Measurements from ENCODE around the gene ADGRL2.

The ADGRL2 gene

DNA sequence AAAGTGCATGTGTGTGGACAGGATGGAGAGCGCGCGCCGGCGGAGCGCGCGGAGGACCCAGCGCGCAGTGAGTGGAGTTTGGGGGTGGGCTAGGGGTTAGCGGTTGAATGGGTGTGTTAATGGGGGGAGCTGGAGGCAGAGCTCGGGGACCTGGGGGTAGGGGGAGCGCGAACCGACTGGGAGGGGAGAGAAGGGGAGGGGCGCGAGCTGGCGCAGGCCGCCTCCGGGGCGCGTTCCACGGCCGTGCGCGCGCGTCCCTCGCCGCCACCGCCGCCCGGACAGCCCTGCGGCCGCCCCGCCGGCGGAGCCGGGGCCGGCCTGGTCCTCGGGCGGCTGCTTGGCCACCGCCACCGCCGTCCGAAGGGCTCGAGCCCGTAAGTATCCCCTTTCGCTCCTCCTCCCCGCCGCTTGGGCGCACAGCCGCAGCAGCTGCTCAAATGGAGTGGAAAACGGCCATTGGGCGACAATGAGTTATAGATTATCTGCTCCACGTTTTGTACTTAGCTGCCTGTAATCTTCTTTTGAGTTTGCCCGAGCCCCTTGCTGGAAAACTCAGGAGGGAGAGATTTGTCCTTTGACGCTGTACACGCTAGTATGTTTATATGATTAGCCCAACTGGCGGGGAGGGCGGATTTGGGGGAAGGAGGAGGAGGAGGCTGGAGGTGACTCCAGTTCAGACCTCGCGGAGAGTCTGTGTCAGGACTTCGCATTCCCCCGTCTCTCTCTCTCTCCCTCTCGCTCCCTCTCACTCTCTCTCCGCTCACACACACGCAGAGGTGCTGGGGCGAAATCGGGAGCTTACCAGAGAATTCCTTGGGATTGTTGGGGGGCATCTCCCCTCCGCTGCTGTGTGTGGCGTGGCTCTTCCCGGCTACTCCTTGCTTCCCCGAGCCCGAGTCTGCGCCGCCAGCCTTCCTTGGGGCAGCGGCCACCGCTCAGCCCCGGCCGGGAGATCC lies at the start of gene ADGRL2:
TSS of gene ADGRL2 (plus strand) at position 240 of the 956 bp plus-strand sequence. CDS start 36,051 bp downstream, outside the sequence.
- no peak for DNase-seq

DNA sequence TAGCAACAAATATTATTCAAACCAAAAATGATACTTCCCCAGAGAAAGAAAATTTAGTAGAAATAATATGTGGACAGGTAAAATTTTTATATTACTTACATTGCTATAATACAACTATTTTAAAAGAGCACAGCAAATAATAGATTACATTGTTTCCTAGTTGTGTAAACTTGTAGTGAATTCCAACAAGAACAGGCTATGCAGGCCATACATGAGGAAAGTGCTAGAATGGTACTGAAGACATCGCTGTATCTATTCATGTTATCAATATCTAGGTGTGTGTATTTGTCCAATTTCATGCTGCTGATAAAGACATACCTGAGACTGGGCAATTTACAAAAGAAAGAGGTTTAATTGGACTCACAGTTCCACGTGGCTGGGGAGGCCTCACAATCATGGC lies 47.9 kb upstream of the ADGRL2 start:
- DNase-seq: no peak

- DNase-seq: no peak
Observed at GRCh38 chr1:81754424-81754823, 46.3 kb upstream of the ADGRL2 start.

DNA sequence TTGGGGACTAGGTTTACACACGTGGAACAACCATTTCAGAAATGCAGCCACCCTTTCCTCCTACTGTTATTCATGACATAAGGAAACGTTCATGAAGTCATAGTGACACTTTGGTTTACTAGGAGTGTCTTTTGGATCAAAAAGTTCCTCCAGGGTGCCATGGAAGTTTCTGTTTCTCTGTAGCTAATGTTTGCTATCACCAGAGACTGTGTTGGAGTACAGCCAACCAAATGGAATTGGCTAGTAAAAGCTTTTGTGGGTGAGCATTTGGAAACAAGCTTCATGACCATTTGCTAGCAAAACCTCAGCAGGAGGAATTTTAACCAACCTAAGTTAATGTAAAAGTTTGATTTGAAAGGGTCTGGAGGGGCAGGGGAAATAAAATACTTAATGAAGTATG lies 43.9 kb upstream of the ADGRL2 start:
- no peak for DNase-seq

GRCh38 chr1:81757398-81758020 lies 43.2 kb upstream of the ADGRL2 start:
- DNase-seq: no peak

- no peak for DNase-seq
Observed at GRCh38 chr1:81758181-81758580, 42.6 kb upstream of the ADGRL2 start.

DNA sequence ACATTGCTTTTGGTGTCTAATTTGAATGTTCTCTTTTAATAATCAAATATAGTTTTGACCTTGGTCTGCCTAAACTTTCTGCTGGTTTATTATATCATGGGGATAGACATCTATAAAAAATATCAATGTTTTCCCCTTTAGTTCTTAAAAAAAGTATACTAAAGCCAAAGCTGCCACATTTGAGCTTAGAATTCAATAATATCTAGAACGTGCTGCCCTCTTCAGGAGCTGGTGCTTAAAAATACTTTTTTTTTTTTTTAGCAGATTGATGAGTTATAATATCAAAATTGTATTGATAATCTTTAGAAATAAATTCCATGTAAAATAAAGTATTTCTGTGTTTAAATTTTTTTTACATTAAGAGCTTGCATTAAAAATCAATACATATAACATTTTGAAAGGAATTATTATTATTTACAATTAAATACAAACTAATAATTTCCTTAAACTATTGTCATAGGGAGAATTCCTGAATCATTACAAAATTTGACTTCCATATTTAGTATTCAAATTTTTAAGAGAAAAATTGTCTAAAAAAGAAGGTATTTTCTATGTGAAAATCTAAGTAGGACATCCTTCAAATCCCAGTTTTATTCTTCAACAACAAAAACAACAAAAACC lies 40.1 kb upstream of the ADGRL2 start:
- no peak for DNase-seq

- DNase-seq: no peak
Observed at GRCh38 chr1:81775510-81775909, 25.2 kb upstream of the ADGRL2 start.

- no peak for DNase-seq
Observed at GRCh38 chr1:81780705-81781454, 19.9 kb upstream of the ADGRL2 start.

GRCh38 chr1:81781749-81782148 lies 19.0 kb upstream of the ADGRL2 start:
- DNase-seq: no peak

DNA sequence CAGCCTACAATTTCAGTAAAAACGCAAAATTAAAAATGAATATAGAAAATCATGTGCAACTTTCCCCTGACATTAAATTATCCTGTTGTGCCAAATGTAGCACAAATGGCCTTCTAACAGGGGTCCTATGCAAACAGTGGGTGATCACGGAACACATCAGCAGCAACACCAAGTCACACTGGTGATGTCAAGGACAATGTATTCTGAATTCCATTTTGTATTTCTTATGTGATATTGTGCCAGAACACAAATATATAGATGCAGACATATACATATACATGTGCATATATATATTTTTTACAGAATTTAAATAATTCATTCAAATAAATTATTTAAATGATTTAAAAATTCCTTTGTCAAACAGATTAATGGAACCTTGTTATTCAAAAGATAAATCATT lies 8.6 kb upstream of the ADGRL2 start:
- no peak for DNase-seq

- DNase-seq: no peak
Observed at GRCh38 chr1:81797701-81798100, 3.0 kb upstream of the ADGRL2 start.

- no peak for DNase-seq
Observed at GRCh38 chr1:81799939-81800694, 617 bp upstream of the ADGRL2 start.

GRCh38 chr1:81801651-81802456 lies 1.1 kb downstream of the ADGRL2 start:
- DNase-seq: no peak

DNA sequence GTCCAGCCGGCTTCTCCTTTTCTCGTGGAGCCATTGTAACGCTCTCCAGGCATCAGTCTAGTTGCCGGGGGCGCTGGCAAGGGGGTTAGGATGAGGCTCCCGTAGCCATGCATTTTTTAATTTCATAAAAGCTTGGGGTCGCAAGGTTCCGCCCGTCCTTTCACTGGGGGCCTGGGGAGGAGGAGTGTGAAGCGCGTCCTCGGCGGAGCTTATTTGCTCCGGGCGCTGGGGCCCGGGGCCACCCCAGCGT lies 1.6 kb downstream of the ADGRL2 start:
- DNase-seq: no peak

DNA sequence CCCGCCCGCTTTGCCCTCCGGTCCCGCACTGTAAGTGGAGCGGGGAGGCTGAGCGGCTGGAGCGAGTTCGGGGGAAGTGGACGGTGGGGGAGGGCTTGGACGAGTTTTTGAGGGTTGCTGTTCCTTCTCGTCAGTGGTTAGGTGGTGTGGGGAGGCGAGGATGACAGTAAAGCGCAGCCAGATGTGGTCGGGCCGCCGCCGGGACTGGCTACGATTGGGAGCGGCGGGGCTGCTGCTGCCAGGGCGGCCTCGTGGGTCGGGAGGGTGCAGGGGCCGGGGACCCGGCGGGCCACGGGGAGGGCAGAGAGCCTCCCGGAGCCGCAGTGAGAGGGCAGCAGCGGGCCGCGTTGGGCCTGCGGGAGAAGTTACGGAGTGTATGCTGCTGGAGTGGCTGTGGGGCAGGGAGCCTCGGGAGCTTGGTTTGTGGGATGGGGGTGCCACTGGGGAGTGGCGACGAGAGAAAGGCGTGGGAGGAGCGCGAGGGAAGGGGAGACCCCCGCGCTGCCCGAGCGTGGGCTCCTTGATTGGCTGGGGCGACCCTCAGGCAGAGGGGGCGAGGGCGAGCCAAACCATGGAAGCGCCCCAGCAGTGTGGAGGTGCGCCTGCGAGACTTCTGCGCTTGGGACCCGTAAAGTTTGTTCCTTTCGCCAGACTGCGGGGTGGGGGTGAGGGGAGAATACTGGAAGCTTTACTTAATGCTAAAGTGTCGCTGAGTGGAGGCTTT lies 2.1 kb downstream of the ADGRL2 start:
- DNase-seq: no peak

- no peak for DNase-seq
Observed at GRCh38 chr1:81803431-81804110, 2.8 kb downstream of the ADGRL2 start.

DNA sequence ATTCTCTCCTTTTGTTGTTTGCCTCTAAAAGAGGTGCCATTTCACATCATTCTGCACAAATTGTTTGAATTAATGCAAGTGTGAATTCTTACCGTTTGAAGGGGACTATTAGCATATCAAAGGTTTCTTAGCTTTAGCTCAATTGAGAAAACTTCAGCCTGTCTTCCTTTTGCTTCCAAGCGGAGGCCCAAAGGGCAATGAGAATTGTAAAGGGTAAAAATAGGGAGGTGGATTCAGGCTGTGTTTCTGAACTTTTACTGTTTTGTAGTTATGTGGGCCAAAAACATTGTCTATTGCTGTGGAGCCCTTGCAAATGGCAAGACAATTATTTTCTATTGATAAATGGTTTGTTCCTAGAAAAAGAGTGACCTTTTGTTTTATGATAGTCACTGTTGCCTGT lies 3.6 kb downstream of the ADGRL2 start:
- DNase-seq: no peak

DNA sequence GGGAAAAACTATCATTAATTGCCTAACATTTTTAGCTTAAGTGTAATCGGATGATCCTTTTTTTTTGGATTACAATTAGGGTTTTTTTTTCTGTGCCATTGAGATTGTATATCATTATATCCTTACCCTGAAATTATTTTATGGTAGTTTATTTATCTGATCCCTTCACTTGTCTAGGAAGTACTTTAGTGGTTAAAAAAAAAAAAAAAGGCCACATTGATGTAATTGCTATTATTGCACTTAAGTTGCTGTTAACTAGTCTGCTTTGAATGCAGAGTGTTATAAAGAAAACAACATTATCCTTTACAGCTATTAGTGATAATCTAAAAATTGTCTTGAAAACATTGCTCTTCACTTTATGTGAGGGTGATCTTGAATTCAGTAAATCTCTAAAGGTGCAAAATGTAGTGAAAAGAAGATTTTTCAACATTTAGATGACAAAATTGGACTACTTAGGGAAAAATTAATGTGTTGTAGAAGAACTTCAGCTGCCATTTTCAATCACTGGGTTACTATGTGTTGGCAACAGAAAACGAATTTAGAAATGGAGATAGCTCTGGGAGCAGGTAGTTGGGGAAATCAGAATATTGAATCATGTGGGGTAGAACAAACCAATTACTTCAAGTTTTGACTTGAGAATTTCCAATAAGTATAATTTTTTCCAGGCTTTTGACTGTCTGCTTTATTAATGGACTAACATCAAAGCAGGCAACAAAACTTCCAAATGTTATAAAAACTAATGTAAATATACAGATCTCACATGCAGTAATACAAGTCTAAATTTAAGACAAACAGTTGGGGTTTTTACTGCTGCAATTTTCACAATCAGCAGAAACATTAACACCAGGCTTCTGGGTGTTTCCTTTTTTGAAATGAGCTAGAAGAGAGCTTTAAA lies 5.0 kb downstream of the ADGRL2 start:
- DNase-seq: no peak
